PFSK-1 (cell line): ENCODE results near the gene PPM1H.

ENCODE experiments used
- POLR2AphosphoS5 ChIP-seq: IDR thresholded peaks from 2 replicates; pipeline ENCODE4 v1.6.1; 2012; ENCODE audit warnings: low read depth, mild to moderate bottlenecking, control low read depth, low read length, moderate library complexity
- TAF1 ChIP-seq: IDR thresholded peaks from 2 replicates; pipeline ENCODE4 v1.6.1; 2012; ENCODE audit warnings: low read length, control low read depth, borderline replicate concordance; ENCODE audit not compliant: insufficient read depth

DNA sequence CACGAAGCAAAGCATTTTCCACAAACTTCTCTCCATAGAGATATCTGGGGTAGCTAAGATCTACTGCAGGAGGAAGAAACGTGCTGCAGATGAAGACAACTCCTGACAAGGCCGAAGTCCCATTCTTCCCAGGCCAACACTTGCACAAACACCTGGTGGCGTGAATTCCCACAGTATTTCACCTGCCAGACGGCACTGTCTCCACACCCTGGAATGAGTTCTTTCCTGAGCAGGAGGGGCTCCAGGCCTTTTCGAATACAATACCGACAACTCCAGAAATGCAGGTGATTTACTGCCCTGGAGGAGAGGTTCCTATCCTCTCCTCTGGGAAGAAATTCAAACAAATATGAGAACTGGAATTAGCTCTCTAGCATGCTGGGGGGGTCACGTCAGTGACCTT, 288.4 kb downstream of the PPM1H start:
- no peak for TF ChIP-seq TAF1
- TF ChIP-seq POLR2AphosphoS5 = no peak
